Keratinocyte (primary cell): ENCODE results near the gene ILK.

Source experiments
- CTCF ChIP-seq, 3 experiments: IDR thresholded peaks in 1 of 3; conservative IDR thresholded peaks in 1 of 3; optimal IDR thresholded peaks in 1 of 3; 2 replicates in 2 of 3; 3 replicates in 1 of 3; pipeline versions ENCODE3 to v1.5.1; 2011; ENCODE audit warnings: low read length in 3 of 3, mild to moderate bottlenecking in 3 of 3, moderate library complexity in 2 of 3, control low read depth in 1 of 3, inconsistent platforms in 1 of 3; ENCODE audit not compliant: insufficient read depth in 2 of 3; ENCODE audit errors: extremely low read depth in 1 of 3
- EZH2 ChIP-seq: IDR thresholded peaks from one replicate; pipeline ENCODE4 v1.6.1; 2012; ENCODE audit warnings: inconsistent platforms, mild to moderate bottlenecking, low read length, moderate library complexity

- TF ChIP-seq CTCF (optimal IDR thresholded peaks at IDR 0.05 in 1 of 3, IDR thresholded peaks at IDR 0.05 in 1 of 3, conservative IDR thresholded peaks at IDR 0.05 in 1 of 3; ENCODE audit: extremely low read depth in 1 of 3, insufficient read depth in 2 of 3, low read length in 3 of 3): no peak
- no peak for TF ChIP-seq EZH2
Observed at GRCh38 chr11:6606471-6607189, 3.1 kb downstream of the ILK start.
